Naive thymus-derived CD4-positive, alpha-beta T cell (primary cell): ENCODE measurements around the gene AOPEP. TPM values are rescaled to one million over a fixed set of nuclear protein-coding genes. Genes with fewer than 3 reads are reported as not detected.

Experiments
- ATAC-seq: fragments of 150-1000 bp; cut with Tn5 transposase; 2 replicates; pipeline ENCODE4 v1.10.0; 2021; ENCODE audit warnings: mild to moderate bottlenecking, moderate library complexity
- CTCF ChIA-PET: fragments of 350-600 bp; sonication (Branson Sonifier 250); formaldehyde crosslinking; loops from one replicate; lab custom pipeline; 2021; ENCODE audit warnings: antibody characterized with exemption; lab: Charles Lee
- POLR2A ChIA-PET: fragments of 350-600 bp; sonication (Branson Sonifier 250); formaldehyde crosslinking; loops from one replicate; lab custom pipeline; 2021; ENCODE audit warnings: antibody characterized with exemption, inconsistent platforms; lab: Charles Lee
- DNase-seq, 9 donors: peaks; one replicate each; pipeline versions ENCODE4 v3.0.0 to v3.0.0-alpha.2; 2020 to 2022; ENCODE audit warnings: mixed read lengths in 1 of 9
- H3K27ac ChIP-seq: one replicate; pipeline ENCODE4 v1.7.0; 2013; ENCODE audit warnings: mild to moderate bottlenecking, low read depth, low read length, moderate library complexity
- H3K27me3 ChIP-seq, 2 donors: one replicate each; pipeline ENCODE4 v1.7.0; 2013; ENCODE audit warnings: low read length in 2 of 2, mild to moderate bottlenecking in 2 of 2, moderate library complexity in 2 of 2; ENCODE audit not compliant: control insufficient read depth in 2 of 2, insufficient read depth in 2 of 2
- H3K36me3 ChIP-seq, 3 experiments: 1 replicate in 2 of 3; 2 replicates in 1 of 3; pipeline ENCODE4 v1.7.0; 2013; ENCODE audit warnings: low read length in 3 of 3, mild to moderate bottlenecking in 3 of 3, moderate library complexity in 1 of 3; ENCODE audit not compliant: insufficient read depth in 3 of 3, control insufficient read depth in 2 of 3
- H3K4me1 ChIP-seq, 2 donors: one replicate each; pipeline ENCODE4 v1.7.0; 2013; ENCODE audit warnings: low read length in 2 of 2, mild to moderate bottlenecking in 2 of 2, moderate library complexity in 1 of 2; ENCODE audit not compliant: control insufficient read depth in 2 of 2, insufficient read depth in 2 of 2
- H3K4me3 ChIP-seq: 2 replicates; pipeline ENCODE4 v1.7.0; 2013; ENCODE audit warnings: mild to moderate bottlenecking, low read length
- H3K9me3 ChIP-seq, 3 experiments: 1 replicate in 2 of 3; 2 replicates in 1 of 3; pipeline ENCODE4 v1.7.0; 2013; ENCODE audit warnings: low read length in 3 of 3; ENCODE audit not compliant: control insufficient read depth in 2 of 3
- H3K27ac Mint-ChIP-seq, 9 donors: one replicate each; pipeline ENCODE4 v1.8.0; 2020 to 2022; ENCODE audit warnings: mixed read lengths in 9 of 9, mild to moderate bottlenecking in 8 of 9, moderate library complexity in 5 of 9, inconsistent platforms in 2 of 9
- H3K27me3 Mint-ChIP-seq, 5 donors: one replicate each; pipeline ENCODE4 v1.8.0; 2021 to 2022; ENCODE audit warnings: mixed read lengths in 5 of 5, mild to moderate bottlenecking in 1 of 5
- H3K36me3 Mint-ChIP-seq, 5 donors: one replicate each; pipeline ENCODE4 v1.8.0; 2020 to 2022; ENCODE audit warnings: mixed read lengths in 5 of 5, mild to moderate bottlenecking in 3 of 5, inconsistent platforms in 1 of 5
- H3K4me1 Mint-ChIP-seq, 7 donors: one replicate each; pipeline ENCODE4 v1.8.0; 2020 to 2022; ENCODE audit warnings: mixed read lengths in 7 of 7, mild to moderate bottlenecking in 3 of 7, inconsistent platforms in 1 of 7
- H3K4me3 Mint-ChIP-seq, 10 donors: one replicate each; pipeline ENCODE4 v1.8.0; 2020 to 2022; ENCODE audit warnings: mild to moderate bottlenecking in 10 of 10, mixed read lengths in 10 of 10, moderate library complexity in 6 of 10, inconsistent platforms in 2 of 10
- H3K9me3 Mint-ChIP-seq, 11 donors: one replicate each; pipeline ENCODE4 v1.8.0; 2020 to 2022; ENCODE audit warnings: mixed read lengths in 11 of 11, mild to moderate bottlenecking in 4 of 11, inconsistent platforms in 1 of 11, moderate library complexity in 1 of 11
- intact Hi-C, 2 donors: fragments of 100-400 bp; cut with micrococcal nuclease; formaldehyde crosslinking; loops; one replicate each; pipeline ENCODE4 v1.15.1; 2023
- polyA plus RNA-seq, 2 donors: library from polyadenylated mRNA; unstranded; fragments of 300-500 nt; fragmentation: Illumina TruSeq; gene quantifications; one replicate each; pipeline ENCODE4 v1.2.3, GENCODE V29; 2021
- total RNA-seq, 6 experiments: library from RNA in 5 of 6; stranded (reverse) in 5 of 6; gene quantifications; 1 replicate in 5 of 6; 2 replicates in 1 of 6; pipeline ENCODE4 v1.2.3 and lab custom pipeline; 2021 to 2026

The AOPEP gene
- total and polyA plus RNA-seq, 7 experiments from 2014 or later, result 5.7 to 19.0 (median 13.6) TPM

DNA sequence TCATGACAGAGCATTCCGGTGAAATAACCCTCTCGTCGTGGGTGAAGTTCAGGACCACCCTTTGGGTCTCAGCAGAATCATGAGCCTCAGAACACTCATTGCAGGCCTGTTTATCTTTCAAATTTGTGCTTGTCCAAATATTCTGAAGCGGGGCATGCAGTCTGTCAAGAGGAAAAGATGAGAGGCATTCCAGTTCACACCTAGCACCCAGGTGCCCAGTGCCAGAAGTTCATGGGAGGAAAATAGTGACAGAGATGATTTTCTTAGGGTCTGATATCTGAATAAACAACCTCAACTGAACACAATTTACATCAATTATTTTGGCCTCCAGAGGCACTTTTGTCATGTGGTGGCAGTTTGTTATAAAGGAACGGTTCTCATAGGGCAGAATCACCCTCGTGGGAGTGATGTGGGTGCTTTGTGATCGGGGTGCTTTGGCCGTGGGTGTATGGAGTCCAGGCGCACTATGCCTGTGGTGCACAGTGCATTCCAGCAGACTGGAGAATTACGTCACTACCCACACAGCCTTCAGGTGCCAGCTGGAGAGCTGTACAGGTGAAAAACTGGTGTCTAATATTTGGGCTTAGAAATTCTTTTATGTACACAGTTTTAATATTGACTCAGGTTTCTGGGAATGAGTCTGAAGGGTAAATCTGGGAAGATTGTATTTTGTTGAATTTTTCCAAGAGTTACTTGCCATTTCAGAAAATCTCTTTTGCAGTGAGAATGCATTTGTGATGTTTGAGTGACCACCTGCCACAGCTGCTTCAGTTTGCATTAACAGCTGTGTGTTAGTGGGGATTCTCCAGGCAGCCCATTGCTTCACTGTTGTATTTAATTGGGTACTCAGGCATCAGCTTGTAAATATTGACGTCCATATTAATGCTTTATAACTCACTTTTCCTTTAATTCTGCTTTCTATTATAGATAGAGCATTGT, 301.7 kb downstream of the AOPEP start:
- CTCF ChIA-PET, result no interaction called here
- Histone ChIP-seq H3K27ac (no peak overlapping the region), H3K4me3 (no peak overlapping the region), H3K36me3 (no peaks in the 10 kb centered on the region), H3K27me3 (no peaks in the 10 kb centered on the region), H3K4me1 (no peaks in the 10 kb centered on the region), H3K9me3 (no peaks in the 10 kb centered on the region)
- Mint-ChIP-seq H3K4me1 (peaks cover 0 to 5% (median 3%) of the 10 kb centered on the region in 7 donors), H3K27ac (no peak overlapping the region), H3K36me3 (peaks cover 0 to 9% (median 1%) of the 10 kb centered on the region in 5 donors), H3K9me3 (no peaks in the 10 kb centered on the region), H3K27me3 (no peaks in the 10 kb centered on the region), H3K4me3 (no peak overlapping the region)
- DNase-seq, result no peak
- intact Hi-C loops, result no loop called here
- POLR2A ChIA-PET, result no interaction called here
- ATAC-seq, result no peak

DNA sequence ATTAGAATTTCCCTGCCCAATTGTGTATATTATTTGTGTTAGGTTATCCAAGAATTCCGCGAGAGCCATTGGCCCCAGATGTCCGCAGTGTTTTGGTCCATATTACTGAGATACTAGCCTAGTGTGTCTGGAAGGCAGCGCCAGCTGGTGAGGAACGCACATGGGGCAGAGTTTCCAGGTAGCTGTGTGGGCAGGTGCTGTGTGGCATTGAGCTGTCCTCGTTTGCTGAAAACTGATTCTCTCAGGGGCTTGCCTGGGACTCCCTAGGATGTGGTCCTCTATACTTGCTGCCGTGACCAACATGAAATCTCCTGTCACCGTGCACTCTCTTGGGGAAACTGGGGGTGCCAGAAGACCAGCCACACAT, 302.3 kb downstream of the AOPEP start:
- Mint-ChIP-seq H3K4me1 (peaks cover 0 to 5% (median 3%) of the 10 kb centered on the region in 7 donors), H3K9me3 (no peaks in the 10 kb centered on the region), H3K27ac (no peak overlapping the region), H3K27me3 (no peaks in the 10 kb centered on the region), H3K4me3 (no peak overlapping the region), H3K36me3 (peaks cover 0 to 9% (median 1%) of the 10 kb centered on the region in 5 donors)
- DNase-seq, result no peak
- Histone ChIP-seq H3K4me3 (no peak overlapping the region), H3K4me1 (no peaks in the 10 kb centered on the region), H3K27me3 (no peaks in the 10 kb centered on the region), H3K9me3 (no peaks in the 10 kb centered on the region), H3K27ac (no peak overlapping the region), H3K36me3 (no peaks in the 10 kb centered on the region)
- intact Hi-C loops, result no loop called here
- CTCF ChIA-PET, result no interaction called here
- no peak for ATAC-seq
- POLR2A ChIA-PET, result no interaction called here

DNA sequence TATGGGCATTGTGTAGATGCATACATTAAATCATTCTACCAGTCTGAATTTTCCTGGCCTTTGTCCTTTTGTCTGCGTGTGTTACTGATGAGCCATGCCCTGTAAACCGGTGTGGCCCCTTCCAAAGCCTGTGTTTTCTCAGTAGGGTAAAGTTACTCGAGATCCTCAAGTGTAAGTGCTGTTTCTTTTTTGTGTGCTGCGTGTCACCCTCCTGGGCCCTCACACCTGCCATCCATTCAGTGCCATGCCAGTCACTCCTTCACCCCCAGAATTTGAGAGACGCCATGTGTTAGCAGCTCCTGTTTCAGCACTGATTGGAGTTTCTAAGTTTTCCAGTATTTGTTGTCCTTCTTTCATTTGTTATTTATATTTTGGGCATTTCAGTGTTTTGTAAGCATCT, 302.8 kb downstream of the AOPEP start:
- POLR2A ChIA-PET, result no interaction called here
- peaks cover 0 to 9% (median 1%) of the 10 kb centered on the region in 5 donors for H3K36me3 Mint-ChIP-seq

DNA sequence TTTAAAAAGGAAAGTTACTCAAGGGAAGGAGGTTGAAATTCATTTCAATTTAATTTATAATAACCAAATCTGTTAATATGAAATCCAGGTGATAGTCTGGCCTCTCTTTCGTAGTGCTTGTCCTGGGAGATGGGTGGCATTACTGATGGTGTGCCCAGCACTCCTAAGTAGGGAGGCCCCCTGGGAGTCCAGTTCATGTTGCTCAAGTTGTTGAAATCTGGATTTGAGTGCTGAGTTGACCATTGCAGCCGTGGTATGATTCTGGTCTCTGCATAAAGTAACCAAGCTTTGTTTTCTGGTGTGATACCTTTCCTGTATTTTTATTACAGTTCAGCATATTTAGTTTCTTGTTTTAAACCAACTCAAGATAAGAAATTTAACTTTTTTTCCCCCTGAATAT, 303.2 kb downstream of the AOPEP start:
- Histone ChIP-seq H3K9me3 (no peaks in the 10 kb centered on the region), H3K27me3 (no peaks in the 10 kb centered on the region), H3K4me3 (no peak overlapping the region), H3K36me3 (no peaks in the 10 kb centered on the region), H3K4me1 (no peaks in the 10 kb centered on the region), H3K27ac (no peak overlapping the region)
- H3K4me3 Mint-ChIP-seq, result no peak overlapping the region
- intact Hi-C loops, result no loop called here
- CTCF ChIA-PET, result interaction anchor here (0.7 kb wide), 1 partner anchor 46 kb away, joined by 3 read pairs; no protein-coding TSS in a partner anchor
- H3K4me1 Mint-ChIP-seq, result peaks cover 0 to 5% (median 3%) of the 10 kb centered on the region in 7 donors
- DNase-seq, result no peak
- no peaks in the 10 kb centered on the region for H3K9me3 Mint-ChIP-seq
- H3K27ac Mint-ChIP-seq, result no peak overlapping the region
- no peak for ATAC-seq
- no peaks in the 10 kb centered on the region for H3K27me3 Mint-ChIP-seq
- H3K36me3 Mint-ChIP-seq, result peaks cover 0 to 12% (median 3%) of the 10 kb centered on the region in 5 donors
- POLR2A ChIA-PET, result no interaction called here

More for the DNA sequence above, 302.8 kb downstream of the AOPEP start:
- Histone ChIP-seq H3K27ac (no peak overlapping the region), H3K27me3 (no peaks in the 10 kb centered on the region), H3K4me1 (no peaks in the 10 kb centered on the region), H3K9me3 (no peaks in the 10 kb centered on the region), H3K4me3 (no peak overlapping the region), H3K36me3 (no peaks in the 10 kb centered on the region)
- ATAC-seq (no peak), DNase-seq (no peak)
- intact Hi-C loops, result no loop called here
- no peaks in the 10 kb centered on the region for H3K27me3 Mint-ChIP-seq
- peaks cover 0 to 5% (median 3%) of the 10 kb centered on the region in 7 donors for H3K4me1 Mint-ChIP-seq
- CTCF ChIA-PET, result interaction anchor here (0.7 kb wide), 1 partner anchor 46 kb away, joined by 3 read pairs; no protein-coding TSS in a partner anchor
- no peak overlapping the region for H3K27ac Mint-ChIP-seq
- H3K9me3 Mint-ChIP-seq, result no peaks in the 10 kb centered on the region
- H3K4me3 Mint-ChIP-seq, result no peak overlapping the region

DNA sequence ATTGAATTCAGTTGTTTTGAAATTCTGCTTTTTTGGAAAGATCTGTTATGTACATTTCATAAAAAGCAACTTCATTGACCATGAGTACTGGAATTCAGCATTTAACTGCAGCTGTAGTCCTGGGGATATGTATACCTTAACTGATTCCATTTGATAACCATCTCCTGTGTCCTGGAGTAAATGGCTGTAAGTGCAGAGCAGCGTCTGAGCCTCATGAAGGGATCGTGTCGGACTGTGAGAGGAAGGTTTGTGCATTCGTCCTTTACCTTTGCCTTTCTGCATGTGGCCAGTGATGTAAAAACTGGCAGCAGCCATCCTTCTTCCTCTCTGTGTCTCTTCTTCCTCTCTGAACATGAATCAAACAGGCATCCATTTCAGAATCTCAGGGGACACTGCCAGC, 303.8 kb downstream of the AOPEP start:
- ATAC-seq (no peak), DNase-seq (no peak)
- Histone ChIP-seq H3K27me3 (no peaks in the 10 kb centered on the region), H3K36me3 (no peaks in the 10 kb centered on the region), H3K4me1 (no peaks in the 10 kb centered on the region), H3K4me3 (no peak overlapping the region), H3K27ac (no peak overlapping the region), H3K9me3 (no peaks in the 10 kb centered on the region)
- Mint-ChIP-seq H3K27ac (no peak overlapping the region), H3K4me3 (no peak overlapping the region), H3K4me1 (peaks cover 0 to 5% (median 3%) of the 10 kb centered on the region in 7 donors), H3K36me3 (peaks cover 0 to 13% (median 3%) of the 10 kb centered on the region in 5 donors), H3K27me3 (no peaks in the 10 kb centered on the region), H3K9me3 (no peaks in the 10 kb centered on the region)
- intact Hi-C loops, result no loop called here
- POLR2A ChIA-PET, result no interaction called here
- CTCF ChIA-PET, result no interaction called here

DNA sequence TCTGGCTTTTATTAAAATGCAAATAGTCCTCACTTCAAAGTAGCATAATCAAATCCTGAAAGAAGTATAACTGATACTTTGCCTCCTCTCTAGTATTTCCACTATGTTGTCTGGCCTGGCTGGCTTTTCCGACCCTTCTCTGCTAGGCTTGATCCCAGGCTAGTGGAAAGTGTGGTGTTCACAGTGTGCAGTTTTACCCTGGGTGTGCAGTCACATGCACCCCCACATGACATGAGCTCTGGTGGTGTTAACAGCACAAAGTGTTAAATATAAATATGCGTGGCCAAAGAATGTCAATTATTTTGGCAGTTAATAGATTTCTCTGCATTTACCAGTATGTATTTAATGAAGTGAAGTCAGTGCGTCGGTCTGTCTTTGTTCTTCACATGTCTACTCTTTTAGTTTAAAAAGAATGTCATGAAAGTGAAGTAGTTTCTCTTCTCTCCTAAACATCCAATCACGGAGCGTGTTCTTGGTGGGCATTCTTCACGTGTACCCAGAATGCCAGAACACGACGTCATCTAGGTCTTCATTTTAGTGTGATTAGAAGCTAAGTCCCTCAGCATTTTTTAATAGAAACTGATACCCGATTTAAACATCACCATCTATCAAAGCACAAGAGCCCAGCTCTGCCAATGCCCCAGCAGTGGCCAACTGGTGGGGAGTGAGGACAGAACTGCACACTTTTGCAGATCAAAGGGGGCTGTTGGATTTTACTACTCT, 304.6 kb downstream of the AOPEP start:
- Mint-ChIP-seq H3K36me3 (peaks cover 0 to 12% (median 3%) of the 10 kb centered on the region in 5 donors), H3K9me3 (no peaks in the 10 kb centered on the region), H3K27ac (no peak overlapping the region), H3K4me1 (peaks cover 0 to 5% (median 2%) of the 10 kb centered on the region in 7 donors), H3K4me3 (no peak overlapping the region), H3K27me3 (no peaks in the 10 kb centered on the region)
- no peak overlapping the region for H3K4me3 ChIP-seq
- POLR2A ChIA-PET, result no interaction called here
- H3K27me3 ChIP-seq, result no peaks in the 10 kb centered on the region
- no peak overlapping the region for H3K27ac ChIP-seq
- CTCF ChIA-PET, result no interaction called here
- no peaks in the 10 kb centered on the region for H3K36me3 ChIP-seq
- no peaks in the 10 kb centered on the region for H3K9me3 ChIP-seq
- intact Hi-C loops, result no loop called here
- no peaks in the 10 kb centered on the region for H3K4me1 ChIP-seq
- ATAC-seq (no peak), DNase-seq (no peak)
